ENCODE measurements around the gene PIK3CB. TPM values are rescaled to one million over a fixed set of nuclear protein-coding genes. Genes with fewer than 3 reads are reported as not detected.

Gene PIK3CB
- total RNA-seq, 1 experiment from 2014 or later = 73.9 TPM

- H3K27me3 ChIP-seq (ENCODE audit: control insufficient read depth, insufficient read depth, low read length) = no peaks in the 10 kb centered on the region
- DNase-seq (ENCODE audit: low read depth, low spot score) = no peak
- TF ChIP-seq POLR2AphosphoS5 (IDR thresholded peaks at IDR 0.05; ENCODE audit: low read depth, low read length) = no peak
- no peak for TF ChIP-seq REST (IDR thresholded peaks at IDR 0.05; ENCODE audit: insufficient read depth in 1 of 2, low read depth in 2 of 2, low read length in 1 of 2)
- no peak for TF ChIP-seq CTCF (IDR thresholded peaks at IDR 0.05)
- no peak for TF ChIP-seq TCF7L2 (IDR thresholded peaks at IDR 0.05; ENCODE audit: low read depth, low read length)
- TF ChIP-seq SIN3A (IDR thresholded peaks at IDR 0.05; ENCODE audit: borderline replicate concordance, insufficient read depth, low read depth, low read length) = no peak
- POLR2A ChIA-PET = no interaction called here
- CTCF ChIA-PET = no interaction called here
- no TSS peak for BruUV-seq (replicated peaks)
- peaks cover 9% of the 10 kb centered on the region; the same call in 1 of the 2 replicates for H3K4me1 ChIP-seq (ENCODE audit: control insufficient read depth, insufficient read depth, low read length)
- H3K4me3 ChIP-seq (ENCODE audit: low read depth in 2 of 2, low read length in 2 of 2) = no peak overlapping the region
- H3K9me3 ChIP-seq (ENCODE audit: control insufficient read depth, insufficient read depth, low read depth, low read length) = peaks cover 16% of the 10 kb centered on the region
- in situ Hi-C loops (cut with HindIII; ENCODE audit: low pct_unique_long_range_greater_than_20kb, low sequenced_read_pairs) (no loop called here), intact Hi-C loops (cut with micrococcal nuclease; ENCODE audit: unreplicated experiment) (no loop called here)
- no peak overlapping the region for H3K27ac ChIP-seq (ENCODE audit: low read length)
- ATAC-seq = no peak
- no peaks in the 10 kb centered on the region; the same call in 1 of the 2 replicates for H3K36me3 ChIP-seq (ENCODE audit: control insufficient read depth, insufficient read depth, low read length)
These were observed 159.3 kb downstream of the PIK3CB start for GRCh38 chr3:138675393-138675792.

- H3K27me3 ChIP-seq (ENCODE audit: control insufficient read depth, insufficient read depth, low read length) = no peaks in the 10 kb centered on the region
- ATAC-seq (peak; percentile 34; the same call in 1 of the 2 replicates), DNase-seq (ENCODE audit: low read depth, low spot score) (no peak)
- peaks cover 16% of the 10 kb centered on the region for H3K9me3 ChIP-seq (ENCODE audit: control insufficient read depth, insufficient read depth, low read depth, low read length)
- intact Hi-C loops (cut with micrococcal nuclease; ENCODE audit: unreplicated experiment) = no loop called here
- no peaks in the 10 kb centered on the region; the same call in 1 of the 2 replicates for H3K36me3 ChIP-seq (ENCODE audit: control insufficient read depth, insufficient read depth, low read length)
- H3K4me1 ChIP-seq (ENCODE audit: control insufficient read depth, insufficient read depth, low read length) = peaks cover 2% of the 10 kb centered on the region; the same call in 1 of the 2 replicates
- TF ChIP-seq TCF7L2 (IDR thresholded peaks at IDR 0.05; ENCODE audit: low read depth, low read length) = no peak
- CTCF ChIA-PET = no interaction called here
- H3K27ac ChIP-seq (ENCODE audit: low read length) = no peak overlapping the region; the same call in 1 of the 2 replicates
- no TSS peak for BruUV-seq (replicated peaks)
- POLR2A ChIA-PET = no interaction called here
- in situ Hi-C loops (cut with HindIII; ENCODE audit: low pct_unique_long_range_greater_than_20kb, low sequenced_read_pairs) = no loop called here
- H3K4me3 ChIP-seq (ENCODE audit: low read depth in 2 of 2, low read length in 2 of 2) = no peak overlapping the region
These were observed 160.8 kb downstream of the PIK3CB start for GRCh38 chr3:138673641-138674530.

- ChIA-PET CTCF (no interaction called here), POLR2A (no interaction called here)
- no peak overlapping the region for H3K4me3 ChIP-seq (ENCODE audit: low read depth in 2 of 2, low read length in 2 of 2)
- no peak overlapping the region for H3K27ac ChIP-seq (ENCODE audit: low read length)
- ATAC-seq (no peak), DNase-seq (ENCODE audit: low read depth, low spot score) (no peak)
- H3K27me3 ChIP-seq (ENCODE audit: control insufficient read depth, insufficient read depth, low read length) = no peaks in the 10 kb centered on the region
- peaks cover 4% of the 10 kb centered on the region; the same call in 1 of the 2 replicates for H3K9me3 ChIP-seq (ENCODE audit: control insufficient read depth, insufficient read depth, low read depth, low read length)
- intact Hi-C loops (cut with micrococcal nuclease; ENCODE audit: unreplicated experiment) = no loop called here
- no TSS peak for BruUV-seq (replicated peaks)
- TF ChIP-seq POLR2AphosphoS5 (IDR thresholded peaks at IDR 0.05; ENCODE audit: low read depth, low read length) (no peak), CTCF (IDR thresholded peaks at IDR 0.05) (no peak), TCF7L2 (IDR thresholded peaks at IDR 0.05; ENCODE audit: low read depth, low read length) (no peak), REST (IDR thresholded peaks at IDR 0.05; ENCODE audit: insufficient read depth in 1 of 2, low read depth in 2 of 2, low read length in 1 of 2) (no peak), SIN3A (IDR thresholded peaks at IDR 0.05; ENCODE audit: borderline replicate concordance, insufficient read depth, low read depth, low read length) (no peak)
- in situ Hi-C loops (cut with HindIII; ENCODE audit: low pct_unique_long_range_greater_than_20kb, low sequenced_read_pairs) = no loop called here
- no peaks in the 10 kb centered on the region for H3K4me1 ChIP-seq (ENCODE audit: control insufficient read depth, insufficient read depth, low read length)
- H3K36me3 ChIP-seq (ENCODE audit: control insufficient read depth, insufficient read depth, low read length) = no peaks in the 10 kb centered on the region
These were observed 164.3 kb downstream of the PIK3CB start for GRCh38 chr3:138670407-138670806.
